HFF-Myc (cell line): ENCODE data around the gene CCL20.

Experiments
- DNase-seq: peaks from one replicate; pipeline ENCODE4 v3.0.0-alpha.2; 2011; ENCODE audit warnings: low read depth; ENCODE audit errors: extremely low read depth
- H3K4me3 ChIP-seq: replicated peaks from 2 replicates; pipeline ENCODE4 v1.5.1; 2011; ENCODE audit warnings: low read depth, mild to moderate bottlenecking, control low read depth, low read length
- TF ChIP-seq, protein P1 (sequence below): IDR thresholded peaks from 2 replicates; pipeline ENCODE4 v1.5.1; 2012; ENCODE audit warnings: mild to moderate bottlenecking, low read depth, low read length, control low read depth; ENCODE audit errors: missing control alignments

Gene CCL20

DNA sequence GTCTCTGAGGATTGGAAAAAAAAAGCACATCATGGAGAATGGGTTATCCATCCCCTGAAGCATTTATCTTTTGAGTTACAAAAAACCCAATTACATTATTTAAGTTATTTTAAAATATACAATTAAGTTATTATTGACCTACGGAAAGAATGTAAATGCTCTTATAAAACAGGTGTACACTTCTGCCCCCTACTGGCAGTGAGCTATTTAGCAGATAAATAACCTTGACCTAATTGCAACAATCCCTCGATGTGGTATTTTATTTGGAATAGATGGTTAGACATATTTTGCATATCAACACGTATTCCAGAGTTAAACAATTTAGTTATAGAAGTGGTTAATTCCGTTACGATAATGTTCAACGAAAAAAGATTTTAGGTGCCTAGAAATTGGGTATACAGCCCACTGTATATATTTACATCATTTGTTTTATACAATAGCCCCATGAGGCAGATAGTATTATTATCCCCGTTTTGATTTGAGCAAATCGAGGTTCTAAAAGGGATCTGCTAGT is 48.6 kb downstream of the CCL20 start:
- no peak overlapping the region for H3K4me3 ChIP-seq
- TF ChIP-seq, protein P1, sequence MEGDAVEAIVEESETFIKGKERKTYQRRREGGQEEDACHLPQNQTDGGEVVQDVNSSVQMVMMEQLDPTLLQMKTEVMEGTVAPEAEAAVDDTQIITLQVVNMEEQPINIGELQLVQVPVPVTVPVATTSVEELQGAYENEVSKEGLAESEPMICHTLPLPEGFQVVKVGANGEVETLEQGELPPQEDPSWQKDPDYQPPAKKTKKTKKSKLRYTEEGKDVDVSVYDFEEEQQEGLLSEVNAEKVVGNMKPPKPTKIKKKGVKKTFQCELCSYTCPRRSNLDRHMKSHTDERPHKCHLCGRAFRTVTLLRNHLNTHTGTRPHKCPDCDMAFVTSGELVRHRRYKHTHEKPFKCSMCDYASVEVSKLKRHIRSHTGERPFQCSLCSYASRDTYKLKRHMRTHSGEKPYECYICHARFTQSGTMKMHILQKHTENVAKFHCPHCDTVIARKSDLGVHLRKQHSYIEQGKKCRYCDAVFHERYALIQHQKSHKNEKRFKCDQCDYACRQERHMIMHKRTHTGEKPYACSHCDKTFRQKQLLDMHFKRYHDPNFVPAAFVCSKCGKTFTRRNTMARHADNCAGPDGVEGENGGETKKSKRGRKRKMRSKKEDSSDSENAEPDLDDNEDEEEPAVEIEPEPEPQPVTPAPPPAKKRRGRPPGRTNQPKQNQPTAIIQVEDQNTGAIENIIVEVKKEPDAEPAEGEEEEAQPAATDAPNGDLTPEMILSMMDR = peak; percentile 52
- peak; percentile 29 for DNase-seq

DNA sequence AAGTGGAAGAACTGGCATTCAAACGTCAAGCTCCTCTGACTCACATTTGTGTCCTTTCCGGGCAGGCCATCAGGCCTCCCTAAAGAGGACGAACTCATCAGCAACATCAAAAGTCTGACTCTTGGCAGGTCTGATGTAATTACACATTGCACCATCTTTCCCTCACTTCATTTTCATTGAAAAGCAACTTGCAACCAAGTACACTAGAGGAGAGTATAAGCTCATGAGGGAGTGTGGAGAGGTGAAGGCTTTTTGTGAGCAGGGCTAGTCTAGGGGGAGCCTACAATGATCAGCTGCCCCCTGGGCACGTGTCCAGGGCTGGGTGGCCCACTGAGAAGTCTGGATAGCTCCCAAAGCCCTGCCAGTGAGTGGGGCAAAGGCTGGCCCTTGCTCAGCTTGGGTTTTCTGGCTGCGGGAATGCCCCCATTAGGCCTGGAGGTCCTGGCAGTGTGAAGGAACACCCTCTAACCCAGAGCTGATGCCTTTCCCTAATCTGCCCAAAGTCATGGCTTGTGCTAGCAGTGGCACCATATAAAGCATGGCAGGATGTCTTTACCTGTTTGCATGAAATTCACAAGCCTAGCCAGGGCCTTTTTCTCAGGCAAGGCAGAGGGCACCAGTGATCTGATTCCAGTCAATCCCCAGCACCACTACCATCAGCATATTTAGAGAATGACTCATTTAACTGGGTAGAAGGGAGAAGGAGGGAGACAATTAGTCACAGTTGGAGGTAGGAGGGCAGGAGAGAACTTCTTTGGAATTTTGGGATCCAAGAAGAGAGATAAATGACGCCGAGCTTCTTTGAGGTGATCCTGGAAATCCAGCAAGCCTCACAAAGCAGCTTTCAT is 49.3 kb downstream of the CCL20 start:
- H3K4me3 ChIP-seq = no peak overlapping the region
- TF ChIP-seq, protein P1 = no peak
- peak; percentile 37 for DNase-seq

DNA sequence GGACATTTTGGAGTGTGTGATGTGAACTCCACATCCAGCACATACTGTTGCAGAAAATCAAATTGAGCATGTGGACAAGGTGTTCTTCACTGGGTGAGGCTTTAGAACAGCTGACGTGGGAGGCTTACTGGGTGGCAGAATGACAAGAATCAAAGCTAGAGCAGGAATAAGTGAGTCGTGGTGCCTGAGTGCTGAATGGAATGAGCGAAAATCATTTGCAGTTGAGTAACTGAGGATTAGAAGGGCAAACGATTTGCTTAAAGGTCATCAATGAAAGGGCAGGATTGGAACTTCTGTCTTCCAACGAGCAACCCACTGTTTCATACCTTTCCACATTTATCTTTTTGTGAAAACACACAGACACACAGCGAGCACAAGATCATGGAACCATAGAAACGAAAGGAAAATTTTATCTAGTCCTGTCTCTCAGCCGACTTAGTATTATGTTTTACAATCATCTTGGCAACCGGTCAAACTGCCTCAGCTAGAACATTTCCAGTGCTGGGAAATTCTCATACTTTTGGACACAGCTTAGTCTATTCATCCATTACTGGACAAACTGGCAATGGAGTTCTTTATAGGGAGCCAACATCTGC is 50.6 kb downstream of the CCL20 start:
- H3K4me3 ChIP-seq = no peak overlapping the region
- DNase-seq = no peak
- TF ChIP-seq, protein P1 = no peak

DNA sequence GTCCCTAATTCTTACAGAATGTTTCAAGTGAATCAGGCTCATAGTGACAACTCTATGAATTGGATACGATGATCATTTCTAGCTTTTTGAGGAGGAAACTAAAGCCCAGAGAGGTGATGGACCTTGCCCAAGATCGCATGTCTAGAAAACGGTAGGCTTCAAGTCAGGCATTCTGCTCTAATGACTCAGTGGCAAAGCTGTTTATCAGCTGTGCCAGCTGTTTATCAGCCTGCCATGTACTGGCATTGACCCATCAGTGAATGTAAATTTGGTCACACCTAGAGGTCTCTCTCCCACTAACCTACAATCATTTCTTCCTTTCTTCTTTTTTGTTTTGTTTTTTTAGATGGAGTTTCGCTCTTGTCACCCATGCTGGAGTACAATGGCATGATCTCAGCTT is 51.6 kb downstream of the CCL20 start:
- DNase-seq = no peak
- TF ChIP-seq, protein P1 = no peak
- no peak overlapping the region for H3K4me3 ChIP-seq
